NCI-H146 (cell line): ENCODE results near the gene GATA5.

Source experiments
- DNase-seq: peaks from one replicate; lab custom pipeline; 2025; lab: John Stamatoyannopoulos, UW

GATA5 gene

DNA sequence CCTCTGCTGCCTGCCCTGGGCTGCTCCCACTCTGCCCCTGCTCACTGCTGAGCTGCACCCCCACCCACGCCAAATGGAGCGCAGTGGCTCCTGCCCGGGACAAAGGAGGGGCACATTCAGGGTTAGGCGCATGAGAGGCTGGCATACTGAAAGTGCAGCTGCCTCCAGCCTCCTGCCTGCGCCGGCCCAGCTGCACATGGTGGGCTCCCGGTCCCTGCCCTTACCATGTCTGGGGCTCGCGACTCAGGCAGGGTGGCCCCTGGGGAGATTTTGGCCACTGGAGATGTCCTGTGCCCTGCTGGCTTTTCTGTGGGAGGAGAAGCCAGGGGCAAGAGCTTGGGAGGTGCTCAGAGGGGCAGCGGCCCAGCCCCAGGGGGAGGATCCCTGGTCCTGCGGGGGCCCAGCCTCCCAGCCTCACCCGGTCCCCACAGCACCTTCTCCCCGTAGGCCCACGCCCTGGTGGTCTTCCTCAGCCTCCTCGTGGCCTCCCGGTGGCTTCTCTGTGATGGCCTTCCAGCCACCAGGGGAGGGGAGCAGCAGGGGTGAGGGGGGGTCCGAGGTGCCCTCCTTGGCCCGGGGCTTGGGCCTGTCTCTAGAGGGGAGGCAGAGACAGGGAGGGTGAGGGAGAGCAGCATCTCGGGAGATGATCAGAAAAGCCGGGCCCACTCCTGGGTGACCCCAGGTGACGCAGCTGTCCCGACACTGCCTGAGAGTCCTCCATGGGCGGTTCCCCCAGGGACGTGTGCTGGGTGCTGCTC lies 60.3 kb downstream of the GATA5 start:
- DNase-seq, result no peak

DNA sequence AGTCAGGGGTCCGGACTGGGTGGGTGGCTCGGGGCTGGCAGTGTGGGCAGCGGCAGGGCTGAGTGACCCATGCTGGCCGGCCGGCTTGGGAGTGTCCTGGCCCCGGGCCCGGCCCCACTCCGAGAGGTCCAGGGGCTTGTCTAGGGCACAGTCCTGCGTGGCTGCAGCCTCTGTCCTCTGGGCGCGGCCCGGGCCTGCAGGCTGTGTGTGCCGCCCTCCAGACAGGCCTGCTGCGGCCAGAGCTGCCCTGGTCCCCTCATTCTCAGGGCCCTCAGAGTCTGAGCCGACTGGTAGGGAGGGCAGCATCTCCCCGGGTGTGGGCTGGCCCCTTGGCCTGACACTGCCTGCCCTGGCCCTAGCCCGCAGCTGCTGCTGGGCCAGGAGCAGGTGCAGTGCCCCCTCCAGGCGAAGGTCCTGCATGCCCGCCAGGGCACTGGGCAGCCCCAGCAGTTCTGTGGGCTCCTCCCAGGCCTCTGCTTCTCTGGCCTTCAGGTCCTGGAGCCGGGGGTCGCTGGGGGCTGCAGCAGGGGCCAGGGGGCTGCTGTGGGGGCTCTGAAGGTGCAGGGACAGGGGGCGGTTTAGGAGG lies 61.8 kb downstream of the GATA5 start:
- DNase-seq, result no peak
